Measurements from ENCODE around the gene EIF2B4. TPM values are rescaled to one million over a fixed set of nuclear protein-coding genes. Genes with fewer than 3 reads are reported as not detected.

EIF2B4 gene
- total and polyA plus RNA-seq, 8 donors: 30.7 to 61.4 (median 51.9) TPM

DNA sequence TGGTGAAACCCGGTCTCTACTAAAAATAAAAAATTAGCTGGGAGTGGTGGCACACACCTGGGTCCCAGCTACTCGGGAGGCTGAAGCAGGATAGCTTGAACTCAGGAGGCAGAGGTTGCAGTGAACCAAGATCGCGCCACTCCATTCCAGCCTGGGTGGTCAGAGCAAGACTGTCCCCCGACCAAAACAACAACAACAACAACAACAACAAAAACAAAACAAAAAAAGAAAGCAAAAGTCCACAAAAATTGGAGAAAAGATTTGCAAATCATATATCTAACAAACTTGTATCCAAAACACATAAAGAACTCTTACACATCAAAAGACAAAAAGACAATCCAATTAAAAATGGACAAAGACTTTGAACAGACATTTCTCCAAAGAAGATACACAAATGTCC lies 28.8 kb upstream of the EIF2B4 start:
- H3K4me3 ChIP-seq: no peak overlapping the region
- DNase-seq: no peak
- H3K27me3 ChIP-seq: no peaks in the 10 kb centered on the region
- H3K27ac ChIP-seq: no peak overlapping the region
- TF ChIP-seq, protein P1, sequence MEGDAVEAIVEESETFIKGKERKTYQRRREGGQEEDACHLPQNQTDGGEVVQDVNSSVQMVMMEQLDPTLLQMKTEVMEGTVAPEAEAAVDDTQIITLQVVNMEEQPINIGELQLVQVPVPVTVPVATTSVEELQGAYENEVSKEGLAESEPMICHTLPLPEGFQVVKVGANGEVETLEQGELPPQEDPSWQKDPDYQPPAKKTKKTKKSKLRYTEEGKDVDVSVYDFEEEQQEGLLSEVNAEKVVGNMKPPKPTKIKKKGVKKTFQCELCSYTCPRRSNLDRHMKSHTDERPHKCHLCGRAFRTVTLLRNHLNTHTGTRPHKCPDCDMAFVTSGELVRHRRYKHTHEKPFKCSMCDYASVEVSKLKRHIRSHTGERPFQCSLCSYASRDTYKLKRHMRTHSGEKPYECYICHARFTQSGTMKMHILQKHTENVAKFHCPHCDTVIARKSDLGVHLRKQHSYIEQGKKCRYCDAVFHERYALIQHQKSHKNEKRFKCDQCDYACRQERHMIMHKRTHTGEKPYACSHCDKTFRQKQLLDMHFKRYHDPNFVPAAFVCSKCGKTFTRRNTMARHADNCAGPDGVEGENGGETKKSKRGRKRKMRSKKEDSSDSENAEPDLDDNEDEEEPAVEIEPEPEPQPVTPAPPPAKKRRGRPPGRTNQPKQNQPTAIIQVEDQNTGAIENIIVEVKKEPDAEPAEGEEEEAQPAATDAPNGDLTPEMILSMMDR (IDR thresholded peaks at IDR 0.05): no peak
- intact Hi-C loops (cut with DNase I): no loop called here
- H3K4me1 ChIP-seq: no peaks in the 10 kb centered on the region
- H3K9me3 ChIP-seq: no peaks in the 10 kb centered on the region
- no peak for ATAC-seq
- no peaks in the 10 kb centered on the region for H3K36me3 ChIP-seq

DNA sequence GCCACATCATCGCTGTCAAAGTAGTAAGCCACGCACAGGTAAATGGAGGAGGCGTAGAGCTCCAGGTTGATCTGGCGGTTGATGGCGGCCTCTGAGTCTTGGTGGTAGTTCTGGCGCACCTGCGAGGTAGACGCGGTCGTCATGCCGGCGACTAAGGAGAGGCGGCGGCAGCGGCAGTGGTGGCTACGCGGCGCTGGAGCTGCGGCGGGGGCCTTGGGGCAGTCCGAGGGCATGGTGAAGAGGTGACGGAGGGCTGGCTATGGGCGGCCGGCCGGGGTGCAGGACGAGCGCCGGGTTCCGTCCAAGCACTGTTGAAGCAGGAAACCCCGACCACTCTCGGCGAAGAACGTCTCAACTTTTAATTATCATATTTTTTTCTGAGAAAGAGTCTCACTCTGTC lies 23.1 kb upstream of the EIF2B4 start:
- H3K4me1 ChIP-seq: no peaks in the 10 kb centered on the region
- intact Hi-C loops (cut with DNase I): no loop called here
- no peak overlapping the region for H3K4me3 ChIP-seq
- peak in 1 of 4 donors; percentile 70 for DNase-seq
- peaks cover 0 to 17% of the 10 kb centered on the region in 2 donors for H3K36me3 ChIP-seq
- no peak for ATAC-seq
- TF ChIP-seq, protein P1 (IDR thresholded peaks at IDR 0.05): no peak
- H3K27ac ChIP-seq: no peak overlapping the region
- no peaks in the 10 kb centered on the region for H3K27me3 ChIP-seq
- no peaks in the 10 kb centered on the region for H3K9me3 ChIP-seq

DNA sequence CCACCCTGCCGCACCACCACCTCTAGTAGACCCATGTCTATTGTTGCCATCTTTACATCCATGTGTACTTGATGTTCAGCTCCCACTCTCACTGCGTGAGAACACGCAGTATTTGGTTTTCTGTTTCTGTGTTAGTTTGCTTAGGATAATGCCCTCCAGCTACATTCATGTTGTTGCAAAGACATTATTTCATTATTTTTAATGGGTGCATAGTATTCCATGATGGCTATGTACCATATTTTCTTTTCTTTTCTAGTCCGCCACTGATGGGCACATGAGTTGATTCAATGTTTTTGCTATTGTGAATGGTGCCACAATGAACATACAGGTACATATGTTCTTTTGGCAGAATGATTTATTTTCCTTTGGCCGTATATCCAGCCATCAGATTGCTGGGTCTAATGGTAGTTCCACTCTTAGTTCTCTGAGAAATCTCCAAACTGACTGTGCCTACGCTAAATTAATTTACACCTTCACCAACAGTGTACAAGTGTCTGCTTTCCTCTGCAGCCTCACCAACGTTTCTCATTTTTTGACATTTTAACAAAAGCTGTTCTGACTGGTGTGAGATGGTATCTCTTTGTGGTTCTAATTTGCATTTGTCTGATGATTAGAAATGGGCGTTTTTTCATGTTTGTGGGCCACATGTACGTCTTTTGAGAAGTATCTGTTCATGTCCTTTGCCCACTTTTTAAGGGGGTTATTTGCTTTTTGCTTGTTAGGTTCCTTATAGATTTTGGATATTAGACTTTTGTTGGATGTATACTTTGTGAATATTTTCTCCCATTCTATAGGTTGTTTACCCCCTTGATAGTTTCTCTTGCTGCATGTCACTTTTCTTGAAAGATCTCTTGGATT lies 20.9 kb upstream of the EIF2B4 start:
- no peak for DNase-seq
- H3K9me3 ChIP-seq: no peaks in the 10 kb centered on the region
- TF ChIP-seq, protein P1 (IDR thresholded peaks at IDR 0.05): no peak
- H3K4me3 ChIP-seq: no peak overlapping the region
- peaks cover 0 to 26% of the 10 kb centered on the region in 2 donors for H3K36me3 ChIP-seq
- H3K27ac ChIP-seq: no peak overlapping the region
- H3K4me1 ChIP-seq: no peaks in the 10 kb centered on the region
- no peaks in the 10 kb centered on the region for H3K27me3 ChIP-seq
- intact Hi-C loops (cut with DNase I): no loop called here
- no peak for ATAC-seq

DNA sequence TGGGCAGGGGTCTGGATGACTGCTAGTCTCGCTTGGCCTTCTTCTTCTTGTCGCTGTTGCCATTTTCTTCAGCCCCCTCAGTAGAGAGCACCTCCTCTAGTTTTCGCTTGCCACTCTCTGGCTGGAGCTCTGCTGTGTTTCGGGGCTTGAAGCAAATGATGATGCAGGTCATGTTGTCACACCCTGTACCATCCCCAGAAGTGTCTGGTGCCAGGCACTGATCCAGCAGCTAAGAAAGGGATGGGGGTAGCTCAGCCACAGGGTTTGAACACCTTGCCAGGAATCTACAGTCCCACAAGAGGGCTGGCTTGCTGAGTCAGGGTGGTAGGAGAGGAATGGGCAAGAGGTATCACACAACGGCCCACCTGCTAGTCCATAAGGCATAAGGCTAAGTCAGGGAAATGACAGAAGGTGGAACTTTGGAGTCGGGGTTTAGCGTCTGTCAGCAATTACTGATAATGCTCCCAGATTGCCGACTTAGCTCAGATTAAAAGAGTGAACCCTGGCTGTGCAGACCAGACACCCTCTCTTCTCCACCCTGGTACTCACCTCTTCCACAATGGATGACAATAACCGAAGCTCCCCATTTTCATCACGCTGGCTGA lies 11.5 kb upstream of the EIF2B4 start:
- Histone ChIP-seq H3K27ac (peak overlapping the region in 1 of 2 donors; percentile 89), H3K4me3 (no peak overlapping the region), H3K4me1 (peaks cover 7 to 28% of the 10 kb centered on the region in 2 donors), H3K9me3 (no peaks in the 10 kb centered on the region), H3K36me3 (peaks cover 3 to 78% of the 10 kb centered on the region in 2 donors), H3K27me3 (no peaks in the 10 kb centered on the region)
- ATAC-seq (no peak), DNase-seq (no peak)
- intact Hi-C loops (cut with DNase I): no loop called here
- TF ChIP-seq, protein P1 (IDR thresholded peaks at IDR 0.05): no peak

Data from left lung (tissue), 10 donors.